Upper lobe of left lung (tissue), 4 donors: ENCODE measurements around the gene DRC3.
"Not testable (repeated sequence)": the region's sequence is repeated elsewhere in the genome, so short reads cannot be mapped to it uniquely, and the experiment has no call there.

Source experiments
- CTCF ChIP-seq, 6 experiments: fragments of 450-650 bp in 4 of 6; fragments of 200-600 bp in 2 of 6; sonication (generic) in 2 of 6; IDR thresholded peaks; one replicate each; pipeline ENCODE4 v1.5.1; 2016 to 2019; ENCODE audit warnings: antibody characterized with exemption in 6 of 6
- EP300 ChIP-seq, 4 donors: sonication (generic); formaldehyde crosslinking; IDR thresholded peaks; one replicate each; pipeline ENCODE4 v1.5.1; 2017; ENCODE audit warnings: antibody characterized with exemption in 4 of 4, control low read depth in 2 of 4
- POLR2A ChIP-seq, 4 donors: fragments of 450-650 bp; IDR thresholded peaks; one replicate each; pipeline ENCODE4 v1.5.1; 2016 to 2017; ENCODE audit warnings: antibody characterized with exemption in 4 of 4, mild to moderate bottlenecking in 2 of 4

- not testable (repeated sequence) for TF ChIP-seq POLR2A, CTCF, EP300 (IDR thresholded peaks at IDR 0.05)
Observed at GRCh38 chr17:17995887-17996286, 23.2 kb downstream of the DRC3 start.
